ENCODE data around the gene ISLR.

Gene ISLR

DNA sequence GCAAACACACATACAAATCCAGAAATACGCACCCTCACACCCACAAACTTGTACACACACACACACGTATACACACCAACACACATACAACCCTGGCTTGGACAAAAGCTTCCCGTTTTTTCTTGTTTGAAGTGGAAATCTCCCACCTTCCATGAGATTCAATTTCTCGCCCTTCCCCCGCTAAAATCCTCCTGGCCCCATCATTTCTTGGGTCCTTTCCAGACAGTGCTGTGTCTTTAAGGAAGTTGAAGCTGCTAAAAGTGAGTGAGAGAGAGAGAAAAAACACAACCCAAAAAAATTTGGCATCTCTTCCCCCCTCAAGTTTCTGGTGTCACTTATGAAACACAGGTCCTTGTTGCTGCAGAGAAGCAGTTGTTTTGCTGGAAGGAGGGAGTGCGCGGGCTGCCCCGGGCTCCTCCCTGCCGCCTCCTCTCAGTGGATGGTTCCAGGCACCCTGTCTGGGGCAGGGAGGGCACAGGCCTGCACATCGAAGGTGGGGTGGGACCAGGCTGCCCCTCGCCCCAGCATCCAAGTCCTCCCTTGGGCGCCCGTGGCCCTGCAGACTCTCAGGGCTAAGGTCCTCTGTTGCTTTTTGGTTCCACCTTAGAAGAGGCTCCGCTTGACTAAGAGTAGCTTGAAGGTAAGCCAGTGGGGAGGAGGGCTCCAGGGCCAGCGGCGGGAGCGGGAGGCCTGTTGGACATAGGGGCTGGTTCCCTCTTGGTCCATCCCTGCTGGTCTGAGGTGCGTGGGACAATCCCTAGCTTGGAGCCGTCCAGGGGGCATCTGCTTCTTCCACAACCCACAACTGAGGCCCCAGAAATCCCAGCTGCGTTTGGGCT, at the start of gene ISLR:
TSS of gene ISLR (plus strand) at position 331 of the 839 bp plus-strand sequence. CDS start 1,149 bp downstream, outside the sequence.
- in situ Hi-C loops (cut with HindIII; ENCODE audit: low sequenced_read_pairs): no loop called here

GRCh38 chr15:74124196-74124595, 49.3 kb upstream of the ISLR start:
- in situ Hi-C loops (cut with HindIII; ENCODE audit: low sequenced_read_pairs): loop anchor here (10.0 to 25.0 kb wide), 2 partner anchors 79 to 188 kb away; no protein-coding TSS in a partner anchor

DNA sequence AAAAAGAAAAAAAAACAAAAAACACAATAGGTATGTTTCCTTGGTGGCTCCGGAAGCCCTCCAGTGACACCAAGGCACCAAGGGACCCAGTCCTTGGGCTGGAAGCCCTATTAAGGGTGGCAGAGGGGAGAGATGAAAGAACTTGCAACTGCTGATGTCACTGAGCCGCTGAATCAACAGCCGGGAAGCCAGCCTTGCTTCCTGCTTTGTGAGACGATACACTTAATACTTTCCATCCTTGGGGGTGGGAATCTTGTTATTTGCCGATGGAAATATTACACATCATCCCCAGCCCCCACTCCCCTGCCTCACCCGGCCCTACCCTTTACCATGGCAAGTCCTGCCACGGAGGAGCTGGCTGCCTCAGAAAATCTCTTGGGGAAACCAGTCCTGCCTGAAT, 48.8 kb upstream of the ISLR start:
- in situ Hi-C loops (cut with HindIII; ENCODE audit: low sequenced_read_pairs): loop anchor here (10.0 to 25.0 kb wide), 2 partner anchors 80 to 188 kb away; no protein-coding TSS in a partner anchor

- in situ Hi-C loops (cut with HindIII; ENCODE audit: low sequenced_read_pairs): loop anchor here (10.0 kb wide), 1 partner anchor 83 kb away; no protein-coding TSS in a partner anchor
Measured at GRCh38 chr15:74127255-74127953, 46.1 kb upstream of the ISLR start.

GRCh38 chr15:74127954-74128784, 45.3 kb upstream of the ISLR start:
- in situ Hi-C loops (cut with HindIII; ENCODE audit: low sequenced_read_pairs): loop anchor here (10.0 kb wide), 1 partner anchor 83 kb away; no protein-coding TSS in a partner anchor

DNA sequence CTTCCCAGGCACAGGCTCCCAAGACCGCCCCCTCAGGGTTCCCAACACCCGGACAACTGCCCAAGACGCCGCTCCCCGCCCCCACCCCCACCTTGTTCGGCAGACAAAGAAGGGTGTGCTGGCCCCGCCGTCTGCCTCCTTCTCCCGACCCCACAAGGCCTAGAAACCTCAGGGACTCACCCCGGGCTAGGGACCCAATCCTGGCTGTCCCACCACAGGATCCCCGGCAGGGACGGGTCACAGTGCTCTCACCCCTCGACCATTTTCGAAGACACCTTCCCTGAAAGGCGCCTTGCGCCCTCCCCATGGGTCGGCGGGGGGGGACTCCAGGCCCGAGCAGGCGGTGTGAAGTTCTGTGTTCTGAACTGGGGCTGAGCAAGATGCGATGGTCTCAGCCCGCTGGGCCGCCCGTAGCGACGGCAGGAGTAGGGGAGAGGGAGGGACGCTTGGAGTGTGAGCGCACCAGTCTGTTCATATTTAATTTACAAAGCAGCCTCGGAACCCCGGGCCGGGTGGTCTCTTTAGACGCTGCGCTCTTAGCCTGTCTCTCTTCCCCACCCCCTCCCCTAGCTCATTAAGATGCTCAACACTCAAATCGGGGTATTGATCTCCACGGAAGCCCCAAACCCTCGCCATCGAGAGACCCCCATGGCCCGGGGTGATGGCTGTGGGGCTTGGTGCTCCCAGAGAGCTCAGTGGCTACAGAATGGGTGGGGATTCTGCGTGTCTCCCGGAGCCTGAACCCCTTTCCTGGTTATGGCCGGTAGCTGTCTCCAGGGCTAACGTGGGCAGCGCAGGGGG, 44.5 kb upstream of the ISLR start:
- in situ Hi-C loops (cut with HindIII; ENCODE audit: low sequenced_read_pairs): loop anchor here (10.0 kb wide), 1 partner anchor 84 kb away; no protein-coding TSS in a partner anchor

- in situ Hi-C loops (cut with HindIII; ENCODE audit: low sequenced_read_pairs): loop anchor here (10.0 kb wide), 1 partner anchor 85 kb away; no protein-coding TSS in a partner anchor
Measured at GRCh38 chr15:74129586-74130154, 43.8 kb upstream of the ISLR start.

GRCh38 chr15:74130155-74130848, 43.2 kb upstream of the ISLR start, which contains the start of gene ISLR2:
TSS of gene ISLR2 (plus strand) at chr15:74130586. CDS start at chr15:74132755, 2,169 bp downstream.
- in situ Hi-C loops (cut with HindIII; ENCODE audit: low sequenced_read_pairs): no loop called here

- in situ Hi-C loops (cut with HindIII; ENCODE audit: low sequenced_read_pairs): no loop called here
Measured at GRCh38 chr15:74130849-74131627, 42.5 kb upstream of the ISLR start.

- in situ Hi-C loops (cut with HindIII; ENCODE audit: low sequenced_read_pairs): no loop called here
Measured at GRCh38 chr15:74131628-74132413, 41.7 kb upstream of the ISLR start.

GRCh38 chr15:74132681-74133651, 40.5 kb upstream of the ISLR start:
- in situ Hi-C loops (cut with HindIII; ENCODE audit: low sequenced_read_pairs): no loop called here

- in situ Hi-C loops (cut with HindIII; ENCODE audit: low sequenced_read_pairs): no loop called here
Measured at GRCh38 chr15:74133694-74134386, 39.7 kb upstream of the ISLR start.

DNA sequence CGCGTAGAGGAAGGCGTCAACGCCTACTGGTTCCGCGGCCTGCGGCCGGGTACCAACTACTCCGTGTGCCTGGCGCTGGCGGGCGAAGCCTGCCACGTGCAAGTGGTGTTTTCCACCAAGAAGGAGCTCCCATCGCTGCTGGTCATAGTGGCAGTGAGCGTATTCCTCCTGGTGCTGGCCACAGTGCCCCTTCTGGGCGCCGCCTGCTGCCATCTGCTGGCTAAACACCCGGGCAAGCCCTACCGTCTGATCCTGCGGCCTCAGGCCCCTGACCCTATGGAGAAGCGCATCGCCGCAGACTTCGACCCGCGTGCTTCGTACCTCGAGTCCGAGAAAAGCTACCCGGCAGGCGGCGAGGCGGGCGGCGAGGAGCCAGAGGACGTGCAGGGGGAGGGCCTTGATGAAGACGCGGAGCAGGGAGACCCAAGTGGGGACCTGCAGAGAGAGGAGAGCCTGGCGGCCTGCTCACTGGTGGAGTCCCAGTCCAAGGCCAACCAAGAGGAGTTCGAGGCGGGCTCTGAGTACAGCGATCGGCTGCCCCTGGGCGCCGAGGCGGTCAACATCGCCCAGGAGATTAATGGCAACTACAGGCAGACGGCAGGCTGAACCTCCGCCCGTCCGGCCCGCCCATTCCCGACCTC, 39.0 kb upstream of the ISLR start:
- in situ Hi-C loops (cut with HindIII; ENCODE audit: low sequenced_read_pairs): no loop called here

- in situ Hi-C loops (cut with HindIII; ENCODE audit: low sequenced_read_pairs): no loop called here
Measured at GRCh38 chr15:74135041-74135565, 38.4 kb upstream of the ISLR start.

GRCh38 chr15:74136540-74136813, 37.0 kb upstream of the ISLR start:
- in situ Hi-C loops (cut with HindIII; ENCODE audit: low sequenced_read_pairs): no loop called here
